Measurements from ENCODE around the gene BEST2.

DNA sequence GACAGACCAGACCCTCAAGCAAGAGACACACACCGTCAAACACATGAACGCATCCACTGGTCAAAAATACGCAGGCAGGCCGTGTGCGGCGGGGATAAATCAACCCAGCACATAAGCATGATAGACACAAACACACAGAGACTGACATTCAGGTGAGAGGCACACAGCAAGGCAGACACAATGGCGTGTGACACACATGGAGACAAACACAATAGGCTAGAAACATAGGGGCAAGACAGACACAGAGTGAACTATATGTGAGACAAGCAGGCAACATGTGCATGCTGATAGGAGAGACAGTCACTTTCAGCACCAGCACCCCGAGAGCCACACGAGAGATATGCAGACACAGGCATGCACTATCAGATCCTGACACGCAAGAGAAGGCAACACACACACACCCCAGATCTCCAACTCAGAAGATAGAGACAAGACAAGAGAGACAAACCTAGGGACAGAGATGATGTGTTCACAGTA, 32.8 kb downstream of the BEST2 start:
- TF ChIP-seq, protein P1, sequence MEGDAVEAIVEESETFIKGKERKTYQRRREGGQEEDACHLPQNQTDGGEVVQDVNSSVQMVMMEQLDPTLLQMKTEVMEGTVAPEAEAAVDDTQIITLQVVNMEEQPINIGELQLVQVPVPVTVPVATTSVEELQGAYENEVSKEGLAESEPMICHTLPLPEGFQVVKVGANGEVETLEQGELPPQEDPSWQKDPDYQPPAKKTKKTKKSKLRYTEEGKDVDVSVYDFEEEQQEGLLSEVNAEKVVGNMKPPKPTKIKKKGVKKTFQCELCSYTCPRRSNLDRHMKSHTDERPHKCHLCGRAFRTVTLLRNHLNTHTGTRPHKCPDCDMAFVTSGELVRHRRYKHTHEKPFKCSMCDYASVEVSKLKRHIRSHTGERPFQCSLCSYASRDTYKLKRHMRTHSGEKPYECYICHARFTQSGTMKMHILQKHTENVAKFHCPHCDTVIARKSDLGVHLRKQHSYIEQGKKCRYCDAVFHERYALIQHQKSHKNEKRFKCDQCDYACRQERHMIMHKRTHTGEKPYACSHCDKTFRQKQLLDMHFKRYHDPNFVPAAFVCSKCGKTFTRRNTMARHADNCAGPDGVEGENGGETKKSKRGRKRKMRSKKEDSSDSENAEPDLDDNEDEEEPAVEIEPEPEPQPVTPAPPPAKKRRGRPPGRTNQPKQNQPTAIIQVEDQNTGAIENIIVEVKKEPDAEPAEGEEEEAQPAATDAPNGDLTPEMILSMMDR (IDR thresholded peaks at IDR 0.05; ENCODE audit: poor library complexity, severe bottlenecking): no peak
- no peak for TF ChIP-seq POLR2AphosphoS5 (IDR thresholded peaks at IDR 0.05)
- no peak for TF ChIP-seq TAF1 (IDR thresholded peaks at IDR 0.05; ENCODE audit: low read depth)
- no peak for TF ChIP-seq EP300 (conservative IDR thresholded peaks at IDR 0.05; ENCODE audit: poor library complexity, severe bottlenecking)

Measured in neural cell (in vitro differentiated cells).